Measurements from ENCODE around the gene TRIM26. TPM values are rescaled to one million over a fixed set of nuclear protein-coding genes. Genes with fewer than 3 reads are reported as not detected.

Gene TRIM26
- 10 to 100 TPM; 28.8 to 47.5 (median 38.9) TPM for total RNA-seq
- long read RNA-seq, partial matches to known transcripts, result 0 of 1 reads
- long read RNA-seq, other reads (novel, unspliced or antisense), result 1 of 1 reads

GRCh38 chr6:30212865-30213666 is at the start of gene TRIM26:
Gene TRIM26, minus strand, starts transcription at chr6:30213406. Its CDS starts 14,303 bp downstream, at chr6:30199103.
- TF ChIP-seq CTCF (IDR thresholded peaks at IDR 0.05) (no peak), POLR2A (IDR thresholded peaks at IDR 0.05) (peak; percentile 99)
- ATAC-seq (peak; percentile 87 to 94 (median 90)), DNase-seq (peak; percentile 97 to 99 (median 98))
- no peaks in the 10 kb centered on the region for H3K27me3 ChIP-seq
- peak within 1 kb of the TSS; percentile 92 to 99 (median 98) for H3K27ac ChIP-seq
- H3K36me3 ChIP-seq, result no peaks in the 10 kb centered on the region
- H3K4me1 ChIP-seq, result peaks cover 0 to 37% (median 15%) of the 10 kb centered on the region in 4 donors
- WGBS (ENCODE audit: insufficient coverage, low coverage, low lambda C conversion rate, missing lambda C conversion rate), result 0% methylated on average over 6 of the region's 59 CpGs
- H3K9me3 ChIP-seq, result no peaks in the 10 kb centered on the region
- intact Hi-C loops (cut with DNase I), result no loop called here
- peak within 1 kb of the TSS; percentile 76 to 99 (median 95) for H3K4me3 ChIP-seq

GRCh38 chr6:30260036-30260504 is 46.9 kb upstream of the TRIM26 start:
- H3K36me3 ChIP-seq, result no peaks in the 10 kb centered on the region
- H3K27ac ChIP-seq, result no peak overlapping the region
- no peaks in the 10 kb centered on the region for H3K9me3 ChIP-seq
- intact Hi-C loops (cut with DNase I), result no loop called here
- peak overlapping the region; percentile 75 to 82 (median 77) for H3K4me3 ChIP-seq
- no peaks in the 10 kb centered on the region for H3K27me3 ChIP-seq
- no CpG with 5 or more reads among the region's 40 CpGs for WGBS (ENCODE audit: insufficient coverage, low coverage, low lambda C conversion rate, missing lambda C conversion rate)
- no peak for DNase-seq
- H3K4me1 ChIP-seq, result peaks cover 0 to 5% (median 0%) of the 10 kb centered on the region in 4 donors
- TF ChIP-seq CTCF (IDR thresholded peaks at IDR 0.05) (no peak), POLR2A (IDR thresholded peaks at IDR 0.05) (no peak)
- ATAC-seq, result peak in 2 of 4 donors; percentile 5 to 6

GRCh38 chr6:30259140-30260035 is 46.2 kb upstream of the TRIM26 start:
- 9% methylated on average over 15 of the region's 56 CpGs for WGBS (ENCODE audit: insufficient coverage, low coverage, low lambda C conversion rate, missing lambda C conversion rate)

More at GRCh38 chr6:30259140-30260035, 46.2 kb upstream of the TRIM26 start:
- Histone ChIP-seq H3K4me3 (peak overlapping the region; percentile 75 to 82 (median 77)), H3K9me3 (no peaks in the 10 kb centered on the region), H3K4me1 (peaks cover 0 to 5% (median 0%) of the 10 kb centered on the region in 4 donors), H3K36me3 (no peaks in the 10 kb centered on the region), H3K27me3 (no peaks in the 10 kb centered on the region), H3K27ac (peak overlapping the region in 2 of 3 donors; percentile 48)
- TF ChIP-seq POLR2A (IDR thresholded peaks at IDR 0.05) (no peak), CTCF (IDR thresholded peaks at IDR 0.05) (peak in 3 of 4 donors; percentile 8 to 30 (median 18))
- peak; percentile 95 to 97 (median 96) for ATAC-seq
- DNase-seq, result peak; percentile 54 to 71 (median 70)
- intact Hi-C loops (cut with DNase I), result no loop called here
